ENCODE data around the gene GRIA1. TPM values are rescaled to one million over a fixed set of nuclear protein-coding genes. Genes with fewer than 3 reads are reported as not detected.

Gene GRIA1
- not detected in 2 replicates for polyA plus RNA-seq (2014; cell fraction: cytosol; rRNA removed)
- not detected in 2 replicates for polyA plus RNA-seq (2014; cell fraction: nucleus; rRNA removed)

DNA sequence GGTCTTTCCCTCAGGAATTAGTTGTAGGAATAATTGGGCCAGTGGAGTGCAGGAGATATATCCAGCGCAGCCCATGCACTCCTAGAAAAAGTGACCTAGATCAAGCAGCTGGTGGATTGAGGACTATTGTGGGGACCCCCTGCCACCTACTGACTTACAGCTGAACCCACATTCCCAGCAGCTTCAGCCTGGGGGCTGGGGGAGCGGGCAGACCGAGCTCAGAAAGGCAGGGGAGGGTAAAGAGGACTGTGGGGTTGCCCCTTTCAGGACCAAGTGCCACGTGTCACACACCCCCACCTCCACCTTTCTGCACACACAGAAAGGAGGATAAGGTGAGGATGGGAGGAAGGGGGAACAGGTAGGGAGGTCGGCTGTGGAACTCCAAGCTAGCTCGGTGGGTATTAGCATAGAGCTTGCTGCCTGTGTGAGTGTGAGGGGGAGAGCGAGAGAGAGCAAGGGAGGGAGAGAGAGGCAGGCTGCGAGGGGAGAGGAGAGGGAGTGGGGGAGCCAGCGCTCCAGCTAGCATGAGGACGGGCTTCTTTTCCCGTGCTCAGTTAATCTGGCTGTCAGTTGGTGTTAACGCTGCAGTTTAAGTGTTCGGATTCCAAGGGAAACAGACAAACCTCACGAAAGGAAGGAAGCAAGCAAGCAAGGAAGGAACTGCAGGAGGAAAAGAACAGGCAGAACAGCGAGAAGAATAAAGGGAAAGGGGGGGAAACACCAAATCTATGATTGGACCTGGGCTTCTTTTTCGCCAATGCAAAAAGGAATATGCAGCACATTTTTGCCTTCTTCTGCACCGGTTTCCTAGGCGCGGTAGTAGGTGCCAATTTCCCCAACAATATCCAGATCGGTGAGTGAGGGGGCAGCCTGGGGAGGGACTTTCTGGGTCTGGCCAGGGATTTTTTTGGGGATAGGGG is at the start of gene GRIA1:
TSS of gene GRIA1 (plus strand) at position 553 of the 920 bp plus-strand sequence.
- DNase-seq (ENCODE audit: low spot score) = no peak

DNA sequence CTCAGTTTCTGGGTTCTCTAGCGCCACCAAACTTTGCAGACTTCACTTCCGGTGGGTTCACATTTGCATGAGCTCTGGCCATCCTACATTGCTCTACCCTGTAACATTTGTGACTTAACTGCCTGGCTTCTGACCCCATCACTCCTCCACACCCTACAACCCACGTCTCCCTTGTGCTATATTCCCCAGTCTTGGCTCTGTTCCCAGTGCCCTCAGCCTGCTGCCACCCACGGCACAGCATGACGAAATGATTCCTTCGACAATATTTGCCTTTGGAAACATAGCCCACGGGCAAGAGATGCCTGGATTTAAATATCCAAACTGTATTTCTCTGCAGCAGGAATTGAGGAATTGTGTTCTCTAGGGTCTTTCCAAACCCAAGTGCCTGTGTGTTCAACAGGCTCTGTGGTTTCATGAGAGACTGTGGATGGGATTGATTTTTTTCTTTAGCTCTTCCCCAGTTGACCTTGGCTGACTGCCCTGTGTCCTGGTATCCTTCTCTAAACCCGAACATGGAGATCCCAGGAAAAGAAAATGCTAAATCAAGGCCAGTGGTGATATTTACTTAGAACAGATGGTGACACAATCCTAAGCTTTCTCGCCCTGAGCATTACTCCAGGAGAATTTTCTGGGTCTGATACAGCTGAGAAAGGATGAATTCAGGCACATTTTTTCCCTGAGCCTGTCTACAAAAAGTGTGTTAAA is 44.4 kb upstream of the GRIA1 start:
- no peak for DNase-seq (ENCODE audit: low spot score)

DNA sequence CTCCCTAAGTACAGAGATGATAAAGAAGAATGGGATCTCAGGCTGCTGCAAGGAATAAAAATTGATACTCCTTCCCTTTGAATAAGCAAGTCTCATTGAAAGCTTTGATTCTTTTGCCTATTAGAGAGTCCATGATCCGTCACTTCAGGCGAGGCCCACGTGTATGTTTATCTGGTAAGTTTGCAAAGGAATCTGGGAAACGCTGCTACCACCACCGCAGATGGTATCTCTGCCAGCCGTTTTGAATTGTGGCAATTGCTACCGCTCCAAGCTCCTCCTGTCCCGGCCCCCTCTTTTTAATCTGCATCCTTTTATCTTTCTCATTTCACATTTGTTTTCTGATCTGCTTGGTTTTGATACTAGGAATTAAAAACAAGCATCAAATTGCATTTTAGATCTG is 42.9 kb upstream of the GRIA1 start:
- no peak for DNase-seq (ENCODE audit: low spot score)

DNA sequence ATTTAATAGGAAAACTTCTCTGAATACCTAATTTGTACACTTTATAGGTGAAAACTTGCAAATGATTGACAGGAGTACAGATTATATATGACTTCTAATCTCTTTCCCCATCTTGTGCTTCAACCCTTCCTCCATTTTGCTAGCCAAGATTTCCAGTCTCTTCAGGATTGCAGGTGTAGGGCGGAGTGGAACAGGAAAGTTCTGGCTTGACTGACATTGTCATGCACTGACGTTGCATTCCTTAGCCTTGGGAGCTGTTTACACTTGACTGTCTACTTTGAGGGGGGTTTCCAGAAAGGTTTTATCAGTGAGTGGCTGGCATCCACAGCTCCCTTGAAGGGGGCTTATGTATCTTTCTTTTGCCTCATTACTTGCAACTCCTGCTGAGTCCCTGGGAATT is 34.1 kb upstream of the GRIA1 start:
- no peak for DNase-seq (ENCODE audit: low spot score)

DNA sequence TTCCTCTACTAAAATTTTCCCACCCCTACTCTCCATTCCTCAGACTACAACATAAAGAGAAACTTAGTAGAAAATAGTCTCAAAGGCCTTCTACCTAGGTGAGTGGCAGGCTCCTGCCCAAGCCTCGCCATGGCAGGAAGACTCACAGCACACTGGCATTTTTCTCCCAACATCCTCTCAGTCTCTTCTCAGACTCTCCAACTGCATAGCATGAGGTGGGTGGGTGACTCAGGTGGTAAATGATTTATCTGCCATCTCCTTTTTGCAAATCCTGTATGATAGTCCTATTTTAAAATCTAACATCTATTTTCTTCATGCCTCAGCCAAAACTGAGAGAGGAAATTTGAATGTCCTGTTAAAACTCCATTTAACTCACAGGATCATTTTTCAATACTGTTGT is 33.5 kb upstream of the GRIA1 start:
- DNase-seq (ENCODE audit: low spot score) = no peak

DNA sequence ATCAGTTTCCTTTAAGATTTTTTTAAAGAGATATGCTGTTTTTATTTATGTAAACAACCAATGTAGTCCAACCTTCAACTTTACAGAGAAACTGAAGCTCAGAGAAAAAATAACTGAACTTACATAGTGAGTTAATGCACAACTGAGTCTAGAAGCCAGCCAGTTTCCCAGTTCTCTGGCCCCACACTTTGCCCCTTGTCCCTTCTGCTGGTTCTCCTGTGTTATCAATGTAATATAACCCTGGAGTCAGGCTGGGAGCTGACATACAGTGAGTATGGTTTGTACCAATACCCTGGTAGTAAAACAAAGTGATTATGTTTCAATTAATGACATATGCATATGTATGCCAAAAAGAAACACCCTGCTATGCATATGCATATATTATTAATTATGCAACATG is 32.2 kb upstream of the GRIA1 start:
- DNase-seq (ENCODE audit: low spot score) = no peak

DNA sequence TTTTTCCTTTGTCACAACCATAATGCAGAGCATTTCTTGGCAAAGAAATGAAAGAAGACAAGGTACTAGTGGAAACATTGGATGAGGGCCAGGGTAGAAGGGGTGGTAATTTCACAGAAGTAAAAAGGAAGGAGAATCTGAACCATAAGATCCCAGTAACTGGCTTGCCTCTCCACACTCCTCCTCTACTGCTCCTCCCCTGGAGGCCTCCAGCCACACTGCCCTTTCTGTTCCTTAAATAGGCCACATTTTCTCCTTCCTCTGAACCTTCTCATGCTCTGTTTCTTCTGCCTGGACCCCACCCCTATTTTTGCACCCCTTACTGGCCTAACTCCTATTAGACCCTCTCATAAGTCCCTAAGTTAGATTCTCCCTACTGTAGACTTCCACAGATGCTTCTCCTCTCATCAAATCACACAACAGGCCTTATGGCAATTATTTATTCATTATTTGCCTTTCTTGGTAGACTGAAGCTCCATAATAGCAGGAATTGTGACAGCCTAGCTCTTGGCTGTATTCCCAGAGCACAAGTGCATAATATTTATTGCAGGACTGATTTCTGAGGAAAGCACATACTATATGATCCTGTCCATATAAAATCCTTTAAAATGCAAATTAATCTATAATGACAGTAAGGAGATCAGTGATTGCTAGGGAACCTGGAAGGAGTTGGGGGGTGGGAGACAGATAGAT is 31.3 kb upstream of the GRIA1 start:
- DNase-seq (ENCODE audit: low spot score) = no peak

DNA sequence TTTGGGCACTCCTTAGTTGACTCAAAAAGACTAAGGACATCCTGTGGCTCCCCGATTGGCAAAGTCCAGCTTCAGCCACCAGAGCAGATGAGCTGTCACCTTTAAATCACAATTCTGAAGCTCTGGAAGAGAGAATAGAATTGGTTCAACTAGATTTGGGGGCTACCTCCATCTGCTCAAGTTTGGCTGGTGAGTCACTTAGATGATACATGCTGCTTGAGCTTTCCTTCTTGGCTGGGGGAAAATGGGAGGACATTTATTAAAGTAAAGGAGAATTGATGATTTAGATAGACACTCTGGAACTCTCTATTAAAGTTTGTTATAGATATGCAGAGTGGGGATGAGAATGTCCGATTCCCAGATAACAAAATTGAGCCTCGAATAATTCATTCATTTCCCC is 30.0 kb upstream of the GRIA1 start:
- no peak for DNase-seq (ENCODE audit: low spot score)

DNA sequence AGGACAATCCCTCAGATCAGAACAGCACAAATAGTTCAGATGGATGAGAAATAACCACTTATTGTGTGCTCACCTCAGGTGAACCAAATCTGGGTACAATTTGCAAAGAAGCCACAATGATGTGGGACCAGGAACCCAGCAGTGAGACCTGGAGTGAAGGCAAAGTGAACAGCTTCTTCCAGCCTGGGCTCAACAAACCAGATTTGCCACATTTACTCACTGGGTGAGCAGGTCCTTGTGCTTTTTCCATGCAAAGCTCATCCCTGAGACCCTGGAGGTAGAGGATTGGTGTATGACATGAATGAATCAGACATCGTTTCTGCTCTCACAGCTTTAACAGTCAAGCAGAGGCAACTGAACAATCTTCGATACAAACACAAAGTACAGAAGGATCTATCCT is 29.1 kb upstream of the GRIA1 start:
- DNase-seq (ENCODE audit: low spot score) = no peak

DNA sequence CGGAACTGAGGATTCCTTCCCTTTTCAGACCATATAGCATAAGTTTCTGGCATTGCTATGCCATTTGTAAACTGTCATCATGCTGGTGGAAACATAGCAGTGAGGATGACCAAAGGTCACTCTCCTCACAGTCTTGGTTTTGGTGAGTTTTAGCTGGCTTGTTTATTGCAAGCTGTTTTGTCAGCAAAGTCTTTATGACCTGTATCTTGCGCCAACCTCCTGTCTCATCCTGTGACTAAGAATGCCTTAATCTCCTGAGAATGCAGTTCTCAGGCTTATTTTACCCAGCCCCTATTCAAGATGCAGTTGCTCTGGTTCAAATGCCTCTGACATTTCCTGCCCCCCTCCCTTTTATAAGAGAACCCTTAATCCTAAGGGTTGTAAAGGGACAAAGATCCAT is 26.7 kb upstream of the GRIA1 start:
- DNase-seq (ENCODE audit: low spot score) = no peak

DNA sequence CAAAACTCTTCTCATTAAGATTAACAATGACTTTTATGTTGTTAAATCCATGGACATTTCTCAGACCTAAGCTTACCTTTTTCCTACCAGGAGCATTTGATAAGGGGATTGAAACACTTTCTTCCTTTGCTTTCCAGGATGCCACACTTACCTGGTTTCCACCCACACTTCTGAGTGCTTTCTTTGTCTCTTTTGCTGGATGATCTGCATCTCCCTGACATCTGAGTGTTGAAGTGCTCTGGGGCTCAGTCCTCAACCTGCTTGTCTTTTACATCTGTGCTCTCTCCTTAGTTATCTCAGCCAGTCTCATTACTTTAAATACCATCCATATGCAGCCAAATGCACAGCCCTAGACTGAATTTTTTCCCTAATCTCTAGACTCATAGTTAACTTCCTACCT is 22.9 kb upstream of the GRIA1 start:
- no peak for DNase-seq (ENCODE audit: low spot score)

DNA sequence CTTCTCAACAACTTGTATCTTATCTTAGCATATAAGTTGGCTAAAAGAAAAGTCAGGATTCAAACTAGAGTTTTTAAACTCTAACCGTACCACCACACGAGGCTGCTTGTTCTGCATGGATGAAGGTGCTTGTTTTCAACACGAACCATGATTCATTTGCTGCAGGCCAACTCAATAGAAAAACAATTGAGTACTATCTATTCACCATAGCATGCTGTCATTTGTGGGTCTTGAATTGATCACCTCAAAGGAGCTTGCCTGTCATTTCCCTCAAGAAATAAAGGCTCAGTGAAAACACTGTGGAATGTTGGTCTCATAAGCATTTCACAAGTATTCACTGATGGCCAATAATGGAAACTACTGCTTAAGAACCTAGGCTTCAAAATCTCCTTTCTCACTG is 21.0 kb upstream of the GRIA1 start:
- DNase-seq (ENCODE audit: low spot score) = no peak

DNA sequence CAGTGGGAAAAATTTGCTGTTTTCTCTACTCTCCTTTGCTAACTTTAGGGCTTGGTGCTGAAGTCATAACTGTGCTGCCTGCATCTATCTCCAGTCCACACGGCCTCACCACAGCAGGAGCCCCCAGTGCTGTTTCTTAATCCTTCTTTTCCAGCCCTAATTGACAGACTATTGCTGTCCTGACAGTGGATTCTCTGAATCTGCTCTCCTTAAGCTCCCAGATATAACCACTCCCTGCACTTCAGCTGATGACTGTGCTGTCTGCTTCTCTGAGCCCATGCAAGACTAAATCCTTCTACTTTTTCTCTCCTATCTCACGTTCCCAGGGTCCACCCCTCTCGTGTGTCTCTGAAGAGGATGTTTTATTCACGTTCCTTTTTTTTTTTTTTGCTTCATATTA is 19.7 kb upstream of the GRIA1 start:
- DNase-seq (ENCODE audit: low spot score) = no peak

DNA sequence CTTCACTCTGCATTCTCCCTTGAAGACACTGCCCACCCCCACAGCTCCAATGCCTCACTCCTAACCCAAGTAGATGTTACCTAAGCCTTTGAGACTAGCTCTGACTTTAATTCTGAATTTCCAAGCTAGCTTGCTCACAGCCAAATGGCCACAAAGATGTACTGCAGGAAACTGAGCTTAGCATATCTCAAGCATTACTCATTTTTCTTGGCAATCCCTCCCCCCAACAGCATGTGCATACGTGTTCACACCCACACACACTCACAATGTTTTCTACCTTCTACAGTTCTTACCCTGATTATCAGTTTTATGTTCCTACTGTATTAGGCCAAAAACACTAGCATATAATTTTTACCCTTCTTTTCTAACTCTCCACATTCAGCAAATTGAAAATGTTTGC is 13.7 kb upstream of the GRIA1 start:
- DNase-seq (ENCODE audit: low spot score) = no peak

DNA sequence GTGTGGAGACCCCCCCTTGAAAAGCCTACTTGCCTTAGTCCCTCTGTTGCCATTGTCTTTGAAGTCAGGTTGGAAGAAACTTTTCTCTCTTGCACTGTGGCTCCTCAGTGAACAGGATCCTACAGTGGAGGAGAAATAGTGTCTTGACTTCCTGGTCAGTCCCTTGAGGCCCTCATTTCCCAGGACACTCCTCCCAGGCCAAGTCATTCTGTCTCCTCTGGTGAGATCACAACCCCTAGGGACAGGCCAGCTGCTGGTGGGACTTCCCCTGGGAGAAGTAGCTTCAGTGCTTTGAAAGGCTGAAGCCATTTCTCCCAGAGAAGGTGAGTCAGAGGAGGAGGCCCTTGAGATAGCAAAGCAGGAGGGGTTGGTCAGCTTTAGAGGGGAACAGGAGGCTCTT is 10.1 kb upstream of the GRIA1 start:
- DNase-seq (ENCODE audit: low spot score) = no peak

DNA sequence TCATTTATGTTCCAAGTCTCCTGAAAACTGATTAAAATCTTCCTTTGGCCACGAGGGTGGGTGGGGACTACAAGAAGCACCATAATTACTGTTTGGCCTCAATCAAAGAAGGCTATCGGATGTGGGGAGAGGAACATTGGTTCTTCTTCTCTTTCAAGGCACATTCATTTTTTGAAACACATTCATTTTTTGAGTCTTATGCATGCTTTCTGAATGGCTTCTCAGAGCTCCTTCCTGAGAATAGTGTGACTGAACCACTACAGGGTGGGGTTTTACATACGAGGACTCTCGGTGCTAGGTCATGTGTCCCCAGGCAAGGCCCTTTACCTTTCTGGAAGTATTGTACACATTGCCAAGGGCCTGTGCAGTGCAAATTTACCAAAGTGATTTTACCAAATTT is 7.0 kb upstream of the GRIA1 start:
- no peak for DNase-seq (ENCODE audit: low spot score)

DNA sequence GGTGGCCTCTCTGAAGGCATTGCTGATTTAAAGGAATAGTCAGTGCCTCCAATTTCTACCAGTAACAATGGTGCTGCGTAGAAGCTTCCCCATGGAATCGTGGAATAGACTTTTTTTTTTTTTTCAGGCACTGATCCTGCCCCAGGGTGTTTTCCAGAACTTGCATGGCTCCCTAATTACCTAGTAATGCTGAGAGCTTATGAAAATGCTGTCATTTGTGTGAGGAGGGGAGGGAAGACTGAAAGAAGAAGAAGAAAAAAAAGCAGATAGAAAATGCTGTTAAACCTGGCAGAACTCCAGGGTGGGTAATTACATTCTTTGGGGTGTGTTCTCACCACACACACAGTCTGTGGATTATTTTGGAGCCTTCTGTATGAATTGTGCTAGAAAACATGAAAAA is 4.8 kb upstream of the GRIA1 start:
- DNase-seq (ENCODE audit: low spot score) = no peak

DNA sequence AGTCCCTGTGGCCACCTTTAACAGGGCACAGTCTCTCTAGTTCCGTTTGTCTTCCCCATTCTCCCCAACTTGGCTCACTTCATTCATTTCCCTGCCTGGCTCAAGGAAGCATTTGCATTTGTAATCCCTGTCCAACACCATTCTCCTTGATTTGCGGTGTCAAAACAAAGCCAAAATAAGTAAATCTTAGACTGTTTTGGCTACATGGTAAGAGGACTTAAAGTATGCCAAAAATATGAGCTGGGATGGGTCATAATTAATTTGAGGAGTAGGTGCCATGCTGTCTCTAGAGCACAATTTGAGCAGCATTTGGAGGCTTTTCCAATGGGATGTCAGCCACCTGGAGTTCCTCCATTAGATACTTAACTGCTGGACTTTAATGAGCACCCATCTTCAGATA is 3.7 kb upstream of the GRIA1 start:
- DNase-seq (ENCODE audit: low spot score) = no peak

DNA sequence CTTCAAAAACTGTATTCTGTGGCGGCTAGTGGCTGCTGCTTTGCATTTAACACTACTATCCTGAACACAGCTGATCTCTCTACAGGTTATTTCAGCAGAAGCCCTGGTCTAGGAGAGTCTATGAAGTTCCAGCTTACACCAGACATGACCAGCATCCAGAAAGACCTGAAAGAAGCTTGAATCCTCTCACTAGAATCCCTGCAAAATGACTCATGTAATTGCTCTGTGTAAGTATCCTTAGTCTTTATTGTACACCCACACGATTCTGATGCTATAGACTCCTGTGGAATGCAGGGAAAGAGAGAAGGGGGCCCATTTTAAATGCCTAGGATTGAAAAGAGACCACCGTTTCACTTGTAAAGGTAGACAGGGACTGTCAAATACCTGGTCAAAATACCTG is 859 bp upstream of the GRIA1 start:
- DNase-seq (ENCODE audit: low spot score) = no peak

DNA sequence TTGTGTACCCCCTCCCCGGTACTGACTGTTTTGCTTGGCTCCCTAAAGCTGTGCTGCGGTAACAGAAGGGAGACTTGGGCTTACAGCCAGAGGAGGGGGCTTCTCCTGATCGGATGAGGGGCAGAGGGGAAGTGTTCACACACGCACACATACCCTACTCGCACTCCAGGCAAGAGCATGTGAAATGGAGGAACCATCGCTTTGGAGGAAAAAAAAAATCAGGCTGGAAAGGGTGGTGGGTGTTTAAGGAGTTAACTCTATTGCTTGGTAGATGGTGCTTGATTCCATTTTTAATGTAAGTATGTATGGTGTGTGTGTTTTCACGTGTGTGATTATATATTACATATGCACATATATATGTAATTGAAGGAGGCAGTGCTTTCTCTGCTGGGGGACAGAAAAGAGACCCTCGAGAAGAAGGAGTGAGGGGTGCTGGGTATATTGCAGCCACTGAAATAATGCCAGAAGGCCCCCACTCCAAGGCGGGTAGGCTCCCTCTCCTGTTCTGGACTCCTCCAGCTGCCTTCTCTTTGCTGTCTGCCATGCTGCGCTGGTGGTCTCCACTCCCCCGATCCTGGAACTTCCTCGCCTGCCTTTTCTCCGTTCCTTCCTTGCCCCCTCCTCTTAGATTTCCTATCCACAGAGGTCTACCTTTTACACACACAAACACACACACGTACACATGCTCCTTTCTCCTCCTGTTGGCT is 721 bp downstream of the GRIA1 start:
- DNase-seq (ENCODE audit: low spot score) = no peak

DNA sequence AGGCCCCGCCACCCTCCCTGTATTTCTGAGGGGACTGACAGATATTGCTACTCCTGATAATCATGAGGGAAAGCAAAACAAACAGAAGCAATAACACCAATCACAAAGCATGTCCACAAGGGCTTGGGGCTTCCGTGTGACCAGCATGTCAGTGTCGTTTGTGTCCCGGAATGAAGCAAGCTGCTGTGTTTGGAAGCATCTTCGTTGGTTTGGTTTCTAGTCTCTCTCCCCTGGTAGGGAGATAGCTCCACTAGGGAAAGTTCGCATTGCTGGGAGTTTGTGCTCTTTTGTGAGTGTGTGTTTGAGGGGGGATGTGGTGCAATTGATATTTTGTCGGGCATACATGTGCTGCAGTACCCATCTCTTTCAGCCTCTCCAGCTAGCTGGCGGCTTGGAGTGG is 1.4 kb downstream of the GRIA1 start:
- DNase-seq (ENCODE audit: low spot score) = no peak

DNA sequence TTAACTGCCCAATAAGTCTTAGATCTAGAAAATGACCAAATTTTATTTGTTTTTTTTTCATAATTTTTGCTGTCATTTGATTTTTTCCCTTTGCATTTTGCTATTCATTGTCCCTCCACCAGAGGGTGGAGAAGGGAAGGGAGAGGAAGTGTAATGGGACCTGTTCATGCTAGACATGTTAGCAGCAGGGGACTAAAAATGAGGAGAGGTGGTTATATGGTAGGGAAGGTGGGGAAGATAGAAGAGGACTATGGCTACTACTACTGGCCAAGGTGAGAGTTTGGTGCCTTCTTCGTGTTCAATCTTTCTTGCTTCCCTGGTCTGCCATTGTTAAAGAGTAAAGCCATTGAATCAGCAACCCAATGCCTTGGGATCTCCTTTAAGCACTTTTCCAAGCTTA is 6.4 kb downstream of the GRIA1 start:
- DNase-seq (ENCODE audit: low spot score) = peak; percentile 16

All from SK-N-DZ (cell line).